Measurements from ENCODE around the gene CRHBP.

CRHBP gene

GRCh38 chr5:77012601-77013000, 59.8 kb downstream of the CRHBP start:
- DNase-seq (ENCODE audit: insufficient read length, low spot score) (no peak), FAIRE-seq (no peak)

- DNase-seq (ENCODE audit: insufficient read length, low spot score): no peak
- peak; percentile 80 for FAIRE-seq
Measured at GRCh38 chr5:77015938-77016569, 63.2 kb downstream of the CRHBP start.

GRCh38 chr5:77016962-77017361, 64.1 kb downstream of the CRHBP start:
- FAIRE-seq: no peak
- DNase-seq (ENCODE audit: insufficient read length, low spot score): no peak

GRCh38 chr5:77017668-77018067, 64.8 kb downstream of the CRHBP start:
- no peak for FAIRE-seq
- DNase-seq (ENCODE audit: insufficient read length, low spot score): no peak

All from GM19239 (cell line).